PC-9 (cell line): ENCODE data around the gene BRD3OS. TPM values are rescaled to one million over a fixed set of nuclear protein-coding genes. Genes with fewer than 3 reads are reported as not detected.

ENCODE experiments used
- BruUV-seq: library from RNA; stranded (reverse); fragments of 400-500 nt; replicated peaks from 2 replicates; lab custom pipeline; 2021; lab: Mats Ljungman, UMichigan
- CTCF ChIA-PET: fragments of 300-600 bp; sonication (Branson Sonifier 250); formaldehyde crosslinking; loops from one replicate; lab custom pipeline; 2022; ENCODE audit warnings: antibody characterized with exemption; lab: Charles Lee
- POLR2A ChIA-PET: fragments of 300-600 bp; sonication (Branson Sonifier 250); formaldehyde crosslinking; loops from one replicate; lab custom pipeline; 2022; ENCODE audit warnings: antibody characterized with exemption; ENCODE audit not compliant: unreplicated experiment; lab: Charles Lee
- DNase-seq, 2 experiments: peaks; one replicate each; pipeline versions ENCODE4 v3.0.0 to v3.0.0-alpha.2; 2015 to 2022; ENCODE audit warnings: mixed read lengths in 1 of 2
- H2AFZ ChIP-seq: fragments of 200-600 bp; sonication (generic); 2 replicates; pipeline ENCODE4 v1.8.1; 2017; ENCODE audit warnings: antibody characterized with exemption
- H3F3A ChIP-seq: fragments of 200-600 bp; sonication (generic); 2 replicates; pipeline ENCODE4 v1.8.1; 2017; ENCODE audit warnings: antibody characterized with exemption, mild to moderate bottlenecking, low read depth; ENCODE audit not compliant: insufficient read depth
- H3K27ac ChIP-seq: fragments of 200-600 bp; sonication (generic); 2 replicates; pipeline ENCODE4 v1.6.1; 2016; ENCODE audit warnings: mixed run types
- H3K27me3 ChIP-seq: fragments of 200-600 bp; sonication (generic); 2 replicates; pipeline ENCODE4 v1.6.1; 2016; ENCODE audit warnings: low read depth, mixed run types; ENCODE audit not compliant: insufficient read depth
- H3K36me3 ChIP-seq: fragments of 200-600 bp; sonication (generic); 2 replicates; pipeline ENCODE4 v1.6.1; 2016; ENCODE audit warnings: low read depth, mixed run types
- H3K4me1 ChIP-seq: fragments of 200-600 bp; sonication (generic); replicated peaks from 2 replicates; pipeline ENCODE4 v1.6.1; 2016; ENCODE audit warnings: mixed run types; ENCODE audit not compliant: insufficient read depth
- H3K4me2 ChIP-seq: fragments of 200-600 bp; sonication (generic); 2 replicates; pipeline ENCODE4 v1.6.1; 2017; ENCODE audit warnings: mixed run types
- H3K4me3 ChIP-seq: fragments of 200-600 bp; sonication (generic); 2 replicates; pipeline ENCODE4 v1.6.1; 2016; ENCODE audit warnings: mixed run types
- H3K79me2 ChIP-seq: fragments of 200-600 bp; sonication (generic); 2 replicates; pipeline ENCODE4 v1.6.1; 2017; ENCODE audit warnings: low read depth, mixed run types
- H3K9me2 ChIP-seq: fragments of 200-600 bp; sonication (generic); 2 replicates; pipeline ENCODE4 v1.8.1; 2017; ENCODE audit warnings: mild to moderate bottlenecking; ENCODE audit not compliant: insufficient read depth
- H3K9me3 ChIP-seq: fragments of 200-600 bp; sonication (generic); 2 replicates; pipeline ENCODE4 v1.8.1; 2016; ENCODE audit warnings: low read depth; ENCODE audit not compliant: insufficient read depth
- H4K20me1 ChIP-seq: fragments of 200-600 bp; sonication (generic); 2 replicates; pipeline ENCODE4 v1.8.1; 2017; ENCODE audit not compliant: insufficient read depth
- EZH2 ChIP-seq: fragments of 200-600 bp; sonication (generic); IDR thresholded peaks from 2 replicates; pipeline ENCODE4 v1.8.0; 2017; ENCODE audit warnings: antibody characterized with exemption, low read depth
- intact Hi-C: fragments of 100-400 bp; cut with micrococcal nuclease; formaldehyde crosslinking; loops from one replicate; pipeline ENCODE4 v1.10.0; 2022; ENCODE audit not compliant: unreplicated experiment
- total RNA-seq: library from RNA; stranded (reverse); gene quantifications from 2 replicates; pipeline ENCODE4 v1.2.3, GENCODE V29; 2021
- TF ChIP-seq, protein P1 (sequence below): fragments of 200-600 bp; sonication (generic); conservative IDR thresholded peaks from 2 replicates; pipeline ENCODE4 v1.6.1; 2017; ENCODE audit warnings: mixed run types, antibody characterized with exemption, mild to moderate bottlenecking, moderate library complexity

Gene BRD3OS
- total RNA-seq, 1 experiment from 2014 or later: 26.2 TPM

DNA sequence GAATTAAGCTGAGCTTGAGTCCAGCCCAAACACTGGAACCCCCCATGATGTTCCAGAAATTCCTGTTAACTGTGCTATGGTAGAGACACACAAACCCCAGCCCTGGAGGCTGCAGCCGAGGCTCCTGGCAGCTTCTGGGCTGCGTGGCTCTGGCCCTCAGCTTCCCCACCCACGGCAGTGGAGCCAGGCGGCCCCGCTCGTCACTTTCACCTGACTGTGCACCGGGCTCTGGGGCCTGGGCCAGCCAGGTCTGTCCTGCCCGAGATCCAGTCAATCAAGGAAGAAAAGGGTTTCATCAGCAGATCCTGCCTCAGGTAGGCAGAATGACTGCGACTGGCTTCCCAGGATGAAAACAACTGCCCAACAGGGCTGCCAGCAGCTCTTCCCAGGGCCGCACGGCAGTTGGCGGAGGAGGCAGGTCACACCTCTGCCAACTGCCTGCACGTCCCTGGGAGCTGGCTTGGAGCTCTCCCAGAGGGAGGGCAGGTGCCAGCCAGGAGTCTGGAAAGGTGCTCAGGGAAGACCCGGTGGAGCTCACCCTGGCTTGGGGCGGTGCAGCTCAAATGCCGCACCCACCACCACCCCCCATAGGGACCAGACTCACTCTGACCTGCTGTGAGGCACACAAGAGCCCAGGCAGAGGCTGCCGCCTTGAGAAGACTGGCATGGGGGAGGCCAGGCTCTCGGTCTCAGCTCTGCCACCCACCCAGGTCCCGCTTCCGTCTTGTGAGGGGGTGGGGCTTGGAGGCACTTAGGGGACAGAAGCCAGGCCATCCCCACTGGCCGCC lies 21.8 kb downstream of the BRD3OS start:
- H2AFZ ChIP-seq: no peak overlapping the region
- H3K4me3 ChIP-seq: no peak overlapping the region
- ChIA-PET POLR2A (no interaction called here), CTCF (no interaction called here)
- H3K4me1 ChIP-seq: no peaks in the 10 kb centered on the region
- no peaks in the 10 kb centered on the region for H3K79me2 ChIP-seq
- BruUV-seq: no TSS peak
- H3K4me2 ChIP-seq: no peak overlapping the region
- H3K9me2 ChIP-seq: no peaks in the 10 kb centered on the region
- intact Hi-C loops: no loop called here
- no peaks in the 10 kb centered on the region for H3K27me3 ChIP-seq
- H3K36me3 ChIP-seq: no peaks in the 10 kb centered on the region
- H4K20me1 ChIP-seq: peaks cover 4% of the 10 kb centered on the region
- DNase-seq: no peak
- H3K27ac ChIP-seq: no peak overlapping the region
- no peaks in the 10 kb centered on the region for H3F3A ChIP-seq
- TF ChIP-seq, protein P1, sequence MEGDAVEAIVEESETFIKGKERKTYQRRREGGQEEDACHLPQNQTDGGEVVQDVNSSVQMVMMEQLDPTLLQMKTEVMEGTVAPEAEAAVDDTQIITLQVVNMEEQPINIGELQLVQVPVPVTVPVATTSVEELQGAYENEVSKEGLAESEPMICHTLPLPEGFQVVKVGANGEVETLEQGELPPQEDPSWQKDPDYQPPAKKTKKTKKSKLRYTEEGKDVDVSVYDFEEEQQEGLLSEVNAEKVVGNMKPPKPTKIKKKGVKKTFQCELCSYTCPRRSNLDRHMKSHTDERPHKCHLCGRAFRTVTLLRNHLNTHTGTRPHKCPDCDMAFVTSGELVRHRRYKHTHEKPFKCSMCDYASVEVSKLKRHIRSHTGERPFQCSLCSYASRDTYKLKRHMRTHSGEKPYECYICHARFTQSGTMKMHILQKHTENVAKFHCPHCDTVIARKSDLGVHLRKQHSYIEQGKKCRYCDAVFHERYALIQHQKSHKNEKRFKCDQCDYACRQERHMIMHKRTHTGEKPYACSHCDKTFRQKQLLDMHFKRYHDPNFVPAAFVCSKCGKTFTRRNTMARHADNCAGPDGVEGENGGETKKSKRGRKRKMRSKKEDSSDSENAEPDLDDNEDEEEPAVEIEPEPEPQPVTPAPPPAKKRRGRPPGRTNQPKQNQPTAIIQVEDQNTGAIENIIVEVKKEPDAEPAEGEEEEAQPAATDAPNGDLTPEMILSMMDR: no peak
- TF ChIP-seq EZH2: no peak
- no peaks in the 10 kb centered on the region for H3K9me3 ChIP-seq

- Histone ChIP-seq H3K4me1 (no peaks in the 10 kb centered on the region), H3F3A (no peaks in the 10 kb centered on the region), H2AFZ (no peak overlapping the region), H3K9me3 (no peaks in the 10 kb centered on the region), H3K4me2 (no peak overlapping the region), H3K4me3 (no peak overlapping the region), H3K79me2 (no peaks in the 10 kb centered on the region), H3K27me3 (no peaks in the 10 kb centered on the region), H3K27ac (no peak overlapping the region), H3K9me2 (no peaks in the 10 kb centered on the region), H4K20me1 (peaks cover 10% of the 10 kb centered on the region), H3K36me3 (no peaks in the 10 kb centered on the region)
- no TSS peak for BruUV-seq
- intact Hi-C loops: no loop called here
- POLR2A ChIA-PET: no interaction called here
- CTCF ChIA-PET: no interaction called here
- DNase-seq: no peak
- TF ChIP-seq, protein P1: no peak
- TF ChIP-seq EZH2: no peak
These were observed 22.7 kb downstream of the BRD3OS start for GRCh38 chr9:134047868-134048581.

- BruUV-seq: no TSS peak
- H3K9me2 ChIP-seq: no peaks in the 10 kb centered on the region
These were observed 23.3 kb downstream of the BRD3OS start for GRCh38 chr9:134048582-134048968.

More at GRCh38 chr9:134048582-134048968, 23.3 kb downstream of the BRD3OS start:
- intact Hi-C loops: no loop called here
- H3K4me2 ChIP-seq: no peak overlapping the region
- POLR2A ChIA-PET: no interaction called here
- H3K27me3 ChIP-seq: no peaks in the 10 kb centered on the region
- no peak for DNase-seq
- no peaks in the 10 kb centered on the region for H3K36me3 ChIP-seq
- CTCF ChIA-PET: no interaction called here
- H3K4me1 ChIP-seq: no peaks in the 10 kb centered on the region
- no peak overlapping the region for H3K27ac ChIP-seq
- no peaks in the 10 kb centered on the region for H3F3A ChIP-seq
- H2AFZ ChIP-seq: no peak overlapping the region
- peaks cover 15% of the 10 kb centered on the region for H4K20me1 ChIP-seq
- H3K79me2 ChIP-seq: no peaks in the 10 kb centered on the region
- H3K4me3 ChIP-seq: no peak overlapping the region
- no peaks in the 10 kb centered on the region for H3K9me3 ChIP-seq
- TF ChIP-seq, protein P1: no peak
- no peak for TF ChIP-seq EZH2
